GM21423 (cell line): ENCODE measurements around the gene CD68.
"Not testable (repeated sequence)": the region's sequence is repeated elsewhere in the genome, so short reads cannot be mapped to it uniquely, and the experiment has no call there.

ENCODE experiments used
- ATAC-seq: cut with Tn5 transposase; IDR thresholded peaks from one replicate; pipeline ENCODE4 v1.9.1; 2021; ENCODE audit warnings: mild to moderate bottlenecking, moderate library complexity; ENCODE audit not compliant: unreplicated experiment

CD68 gene

DNA sequence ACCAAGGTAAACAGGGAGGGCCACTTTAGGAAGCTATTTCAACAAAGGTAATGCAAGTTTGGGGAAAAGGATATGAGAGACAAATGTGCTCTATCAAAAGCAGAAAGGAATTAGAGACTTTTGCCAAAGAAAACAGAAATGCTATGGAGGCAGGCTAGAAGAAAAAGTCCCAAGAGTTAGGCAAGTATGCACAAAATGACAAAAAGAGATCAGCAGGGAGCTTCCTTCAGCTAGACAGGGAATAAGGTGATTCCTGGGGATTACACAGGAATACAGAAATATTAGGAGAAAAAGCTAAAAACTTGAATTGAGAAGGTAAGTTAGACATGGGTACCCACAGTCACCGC, 32.8 kb downstream of the CD68 start:
- ATAC-seq, result no peak

DNA sequence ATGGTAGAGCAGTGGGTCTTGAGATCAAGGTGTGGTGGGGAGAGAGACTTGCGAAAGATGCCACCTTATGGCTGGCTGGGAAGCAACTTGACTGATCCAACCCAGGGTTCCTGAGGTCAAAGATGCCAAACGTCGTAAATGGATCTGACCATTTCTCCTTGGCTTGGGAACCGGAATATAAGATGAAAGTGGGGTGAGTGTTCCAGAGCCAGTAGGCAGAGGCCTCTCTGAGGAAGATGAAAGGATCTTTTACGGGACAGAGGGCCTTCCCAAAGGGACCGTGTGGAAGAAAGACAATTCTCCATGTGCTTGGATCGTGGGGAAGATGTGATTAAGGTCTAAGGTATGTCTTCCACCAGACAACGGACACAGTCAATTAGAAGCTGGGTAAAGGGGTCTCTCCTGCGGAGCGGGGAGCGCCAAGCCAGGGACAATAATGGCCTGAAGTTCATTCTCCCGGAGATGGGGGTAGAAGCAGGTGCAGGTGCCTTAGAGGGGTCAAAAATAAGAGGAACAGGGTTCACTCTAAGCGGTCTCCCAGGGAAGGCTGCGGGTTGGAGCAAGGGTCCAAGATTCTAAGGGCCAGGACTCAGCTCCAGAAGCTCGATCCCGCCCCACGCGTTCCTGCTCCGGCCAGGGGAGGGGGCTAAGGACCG, 34.5 kb downstream of the CD68 start:
- no peak for ATAC-seq

DNA sequence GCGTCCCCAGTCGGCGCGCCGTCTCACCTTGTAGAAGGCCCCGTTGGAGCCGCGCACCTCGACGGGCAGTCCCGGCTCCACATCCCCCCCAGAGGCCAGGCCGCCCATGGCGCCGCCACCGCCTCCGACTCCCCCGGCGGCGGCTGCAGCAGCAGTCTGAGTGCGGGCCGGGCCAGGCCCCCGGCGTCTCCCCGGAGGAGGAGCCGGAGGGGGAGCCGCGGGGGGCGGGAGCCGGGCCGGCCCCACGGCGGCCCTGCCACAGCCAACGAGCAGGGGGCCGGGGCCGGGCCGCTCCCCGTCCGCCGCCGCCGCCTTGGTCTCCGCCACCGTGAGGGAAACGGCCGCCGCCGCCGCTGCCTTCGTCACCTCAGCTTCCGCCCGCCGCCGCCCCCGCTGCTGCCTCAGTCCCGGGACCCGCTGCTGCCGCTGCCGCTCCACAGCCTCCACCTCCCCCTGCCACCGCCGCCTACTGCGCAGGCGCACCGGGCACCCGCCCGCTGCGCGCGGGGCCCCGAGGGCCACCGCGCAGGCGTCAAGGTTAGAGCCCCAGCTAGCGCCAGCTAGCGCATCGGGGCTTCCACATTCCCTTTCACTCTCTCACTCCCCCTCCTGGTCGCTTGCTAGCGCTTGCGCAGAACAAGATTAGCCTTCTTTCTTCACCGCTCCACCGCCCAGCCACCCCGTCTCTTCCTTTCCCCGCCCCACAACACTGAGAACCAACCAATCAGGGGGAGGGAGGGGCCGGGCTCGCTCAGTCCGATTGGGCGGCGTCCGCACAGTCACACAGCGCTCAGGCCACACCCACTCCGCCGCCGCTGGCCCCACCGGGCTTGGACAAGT, 35.2 kb downstream of the CD68 start, which contains the start of gene FXR2:
TSS of gene FXR2 (minus strand) at position 473 of the 840 bp plus-strand sequence. CDS start at position 108, 365 bp downstream.
- ATAC-seq, result peak; percentile 86

DNA sequence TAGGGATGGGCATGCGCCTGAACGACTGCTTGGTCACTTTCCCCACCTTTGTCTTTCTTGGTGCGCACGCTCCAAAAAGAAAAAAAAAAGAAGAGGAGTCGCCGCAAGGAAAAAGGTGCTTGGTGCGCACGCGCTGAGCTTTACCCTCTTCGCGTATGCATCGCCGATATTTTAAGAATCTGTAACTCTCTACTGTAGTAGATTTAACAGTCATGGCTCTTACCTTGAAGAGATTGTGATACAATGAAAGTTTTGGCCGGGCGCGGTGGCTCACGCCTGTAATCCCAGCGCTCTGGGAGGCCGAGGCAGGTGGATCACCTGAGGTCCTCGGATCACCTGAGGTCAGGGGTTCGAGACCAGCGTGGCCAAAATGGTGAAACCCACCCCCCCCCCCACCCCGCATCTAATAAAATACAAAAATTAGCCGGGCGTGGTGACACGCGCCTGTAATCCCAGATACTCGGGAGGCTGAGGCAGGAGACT, 35.9 kb downstream of the CD68 start:
- no peak for ATAC-seq

DNA sequence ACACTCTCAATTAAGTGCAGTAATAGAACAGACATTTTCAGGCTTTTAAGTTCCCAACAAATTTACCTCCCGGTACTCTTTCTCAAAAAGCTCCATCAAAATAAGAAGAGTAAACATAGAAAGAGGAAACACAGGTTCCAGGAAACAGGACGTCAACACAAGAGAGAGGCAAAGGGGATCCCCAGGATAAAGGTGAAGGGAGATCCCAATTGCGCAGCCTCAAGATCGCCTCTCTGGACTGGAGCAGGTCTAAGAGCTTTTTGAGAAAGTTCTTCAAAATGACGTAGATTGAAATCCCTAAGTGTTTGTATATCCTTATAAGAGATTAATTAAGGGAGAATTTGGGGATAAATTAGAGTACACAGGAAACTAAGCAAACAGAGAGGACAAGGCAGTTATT, 39.2 kb downstream of the CD68 start:
- ATAC-seq, result no peak

DNA sequence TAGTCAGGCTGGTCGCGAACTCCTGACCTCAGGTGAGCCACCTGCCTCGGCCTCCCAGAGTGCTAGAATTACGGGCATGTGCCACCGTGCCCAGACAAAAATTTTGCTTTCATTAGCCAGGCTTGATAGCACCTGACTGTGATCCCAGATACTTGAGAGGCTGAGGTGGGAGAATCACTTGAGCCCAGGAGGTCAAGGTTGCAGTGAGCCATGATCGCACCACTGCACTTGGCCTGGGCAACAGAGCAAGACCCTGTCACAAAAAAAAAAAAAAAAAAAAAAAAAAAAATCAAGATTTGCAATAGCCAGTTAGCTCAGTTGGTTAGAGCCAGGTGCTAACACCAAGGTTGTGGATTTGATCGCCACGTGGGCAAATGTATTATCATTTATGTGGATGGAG, 41.4 kb downstream of the CD68 start:
- ATAC-seq, result no peak

DNA sequence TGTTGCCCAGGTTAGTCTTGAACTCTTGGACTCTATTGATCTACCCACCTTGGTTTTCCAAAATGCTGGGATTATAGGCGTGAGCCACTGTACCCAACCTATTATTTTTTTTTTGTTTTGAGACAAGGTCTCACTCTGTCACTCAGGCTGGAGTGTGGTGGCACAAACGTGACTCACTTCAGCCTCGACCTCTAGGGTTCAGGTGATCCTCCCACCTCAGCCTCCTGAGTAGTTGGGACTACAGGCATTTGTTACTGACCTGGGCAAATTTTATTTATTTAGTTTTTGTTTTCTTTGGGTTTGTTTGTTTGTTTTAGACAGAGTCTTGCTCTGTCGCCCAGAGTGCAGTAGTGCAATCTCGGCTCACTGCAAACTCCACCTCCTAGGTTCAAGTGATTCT, 44.2 kb downstream of the CD68 start:
- no peak for ATAC-seq

DNA sequence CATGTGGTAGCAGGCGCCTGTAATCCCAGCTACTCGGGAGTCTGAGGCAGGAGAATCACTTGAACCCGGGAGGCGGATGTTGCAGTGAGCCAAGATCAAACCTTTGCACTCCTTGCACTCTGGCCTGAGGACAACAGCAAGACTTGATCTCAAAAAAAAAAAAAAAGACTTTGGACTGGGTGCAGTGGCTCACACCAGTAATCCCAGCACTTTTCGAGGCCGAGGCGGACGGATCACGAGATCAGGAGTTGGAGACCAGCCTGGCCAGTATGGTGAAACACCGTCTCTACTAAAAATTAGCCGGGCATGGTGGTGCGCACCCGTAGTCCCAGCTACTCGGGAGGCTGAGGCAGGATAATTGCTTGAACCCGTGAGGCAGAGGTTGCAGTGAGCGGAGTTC, 46.3 kb downstream of the CD68 start:
- not testable (repeated sequence) for ATAC-seq

DNA sequence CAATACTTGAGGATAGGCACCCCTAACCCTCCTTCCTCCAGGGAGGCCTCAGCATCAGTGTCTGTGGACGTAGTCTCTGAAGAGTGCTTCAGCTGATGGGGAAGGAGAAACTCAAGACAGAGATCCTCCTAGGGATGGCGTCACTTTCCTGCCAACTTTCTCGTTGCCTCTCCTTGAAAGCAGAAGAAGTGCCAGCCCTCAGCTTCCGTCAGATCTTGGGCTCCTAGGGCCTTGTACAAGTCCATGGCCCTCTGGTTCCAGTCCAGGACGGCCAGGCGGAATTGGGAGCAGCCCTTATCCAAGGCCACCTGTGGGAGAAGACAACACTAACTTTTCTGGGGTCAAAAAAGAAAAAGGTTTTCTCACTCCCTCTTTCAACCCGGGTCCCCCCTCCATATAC, 46.9 kb downstream of the CD68 start:
- ATAC-seq, result no peak

DNA sequence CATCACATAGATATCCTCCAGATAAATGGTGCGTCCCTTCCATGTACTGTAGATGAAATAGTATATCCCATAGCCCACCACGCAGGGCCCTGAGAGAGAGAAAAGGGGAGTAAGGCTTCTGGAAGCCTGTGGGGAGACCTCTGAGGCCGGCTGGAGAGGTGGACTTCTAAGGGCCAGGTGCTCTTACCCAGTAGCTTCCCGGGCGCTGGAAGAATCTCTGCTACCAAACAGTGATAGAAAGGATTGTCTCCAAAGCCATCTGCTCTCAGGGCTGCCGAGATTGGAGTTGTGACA, 47.5 kb downstream of the CD68 start:
- no peak for ATAC-seq

DNA sequence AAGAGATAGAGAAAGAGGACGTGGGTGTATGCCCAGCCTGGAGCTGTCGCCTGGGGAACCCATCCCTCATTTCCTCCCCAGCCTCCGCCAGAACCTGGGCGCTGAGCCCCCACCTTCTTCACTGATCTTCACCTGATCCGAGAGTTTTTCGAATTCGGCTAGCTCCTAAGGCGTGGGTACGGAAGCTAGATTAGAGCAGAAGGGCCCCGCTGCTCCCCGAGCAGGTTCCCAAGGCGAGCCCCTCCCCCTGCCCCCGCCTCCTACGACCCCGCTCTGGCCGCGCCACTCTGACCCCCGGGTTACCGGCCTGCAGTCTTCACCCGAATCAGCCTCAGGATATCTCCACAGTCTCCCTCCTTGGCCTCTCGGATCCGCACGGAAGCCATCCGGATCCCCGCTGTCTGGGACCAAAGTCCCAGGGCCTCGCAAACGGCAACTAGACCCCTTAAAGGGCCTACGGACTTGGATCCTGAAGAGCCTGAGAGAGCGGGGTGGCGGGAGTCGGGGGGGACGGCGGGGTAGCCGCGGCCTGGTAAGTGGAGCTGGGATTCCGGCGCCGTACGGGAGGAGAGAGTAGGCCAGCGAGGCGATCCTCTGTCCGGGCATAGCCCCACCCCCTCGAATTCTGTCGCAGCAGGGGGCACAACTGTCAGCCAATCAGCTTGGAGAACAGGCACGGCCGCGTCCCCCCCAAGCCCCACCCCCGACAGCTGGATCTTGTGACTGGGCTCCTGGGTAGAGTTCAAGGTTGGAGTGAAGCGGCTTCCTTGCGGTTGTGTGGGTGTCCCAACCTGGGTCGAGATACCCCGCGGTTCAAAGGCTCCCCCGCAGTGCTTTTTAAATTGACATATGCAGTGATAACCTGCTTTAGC, 48.0 kb downstream of the CD68 start, which contains the start of gene SAT2:
TSS of gene SAT2 (minus strand) at position 572 of the 872 bp plus-strand sequence. CDS start at position 386, 186 bp downstream.
- peak; percentile 94 for ATAC-seq

DNA sequence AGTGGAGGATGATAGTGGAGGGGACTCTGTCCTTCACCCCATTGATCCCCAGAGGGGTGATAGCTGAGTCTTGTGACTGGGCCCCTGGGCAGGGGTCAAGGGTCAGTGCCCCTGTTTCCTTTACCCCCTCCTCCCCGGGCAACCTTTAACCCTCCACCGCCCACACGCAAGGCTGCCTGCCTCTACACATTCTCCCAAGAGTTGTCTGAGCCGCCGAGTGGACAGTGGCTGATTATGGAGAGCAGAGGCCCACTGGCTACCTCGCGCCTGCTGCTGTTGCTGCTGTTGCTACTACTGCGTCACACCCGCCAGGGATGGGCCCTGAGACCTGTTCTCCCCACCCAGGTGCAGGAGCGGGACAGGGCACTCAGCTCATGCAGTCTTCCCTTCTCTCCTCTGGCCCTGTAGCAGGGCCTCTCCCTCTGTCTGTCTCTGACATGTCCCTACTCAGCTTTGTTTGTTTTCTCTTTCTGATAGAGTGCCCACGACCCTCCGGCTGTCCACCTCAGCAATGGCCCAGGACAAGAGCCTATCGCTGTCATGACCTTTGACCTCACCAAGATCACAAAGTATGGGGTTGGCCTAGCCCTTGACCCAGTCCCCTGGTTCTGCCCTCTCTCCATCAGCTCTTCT, 50.6 kb downstream of the CD68 start, which contains the start of gene SHBG:
TSS of gene SHBG (plus strand) at position 197 of the 633 bp plus-strand sequence. CDS start at position 235, 38 bp downstream.
- no peak for ATAC-seq
